HCT116 (cell line): Measurements from ENCODE around the gene BTC. TPM values are rescaled to one million over a fixed set of nuclear protein-coding genes. Genes with fewer than 3 reads are reported as not detected.

Experiments
- ATAC-seq: fragments of 200-7000 bp; cut with Tn5 transposase; 2 replicates; pipeline ENCODE4 v1.9.1; 2020; ENCODE audit warnings: mild to moderate bottlenecking, moderate library complexity
- BruUV-seq: library from RNA; stranded (reverse); fragments of 400-500 nt; replicated peaks from 2 replicates; lab custom pipeline; 2021; lab: Mats Ljungman, UMichigan
- CTCF ChIA-PET: fragments of 300-600 bp; sonication (Branson Sonifier 250); formaldehyde crosslinking; loops from one replicate; lab custom pipeline; 2021; ENCODE audit warnings: antibody characterized with exemption; lab: Charles Lee
- POLR2A ChIA-PET: fragments of 300-600, 350-600 bp; sonication (Branson Sonifier 250); formaldehyde crosslinking; loops from one replicate; lab custom pipeline; 2021; ENCODE audit warnings: antibody characterized with exemption; lab: Charles Lee
- RAD21 ChIA-PET, 2 experiments: fragments of 300-600 bp; sonication (Branson Sonifier 250); formaldehyde crosslinking; loops; one replicate each; lab custom pipeline; 2023; ENCODE audit warnings: low total read pairs in 2 of 2; ENCODE audit not compliant: uncharacterized antibody in 2 of 2, unreplicated experiment in 2 of 2, low non-redundant PET in 1 of 2; lab: Charles Lee
- DNase-seq: peaks from one replicate; pipeline ENCODE4 v3.0.0-alpha.2; 2010; ENCODE audit warnings: low read depth, low spot score
- H2AFZ ChIP-seq: fragments of 200-600 bp; shearing (Covaris generic), sonication (generic); 2 replicates; pipeline ENCODE4 v1.6.1; 2017; ENCODE audit warnings: low read depth, mixed run types, mixed read lengths, antibody characterized with exemption, low read length; ENCODE audit not compliant: poor library complexity, severe bottlenecking
- H3K27ac ChIP-seq: 2 replicates; pipeline ENCODE4 v1.5.1; 2012; ENCODE audit warnings: low read depth, low read length
- H3K27me3 ChIP-seq: fragments of 200-600 bp; sonication (generic); 2 replicates; pipeline ENCODE4 v1.6.1; 2016; ENCODE audit warnings: mixed run types, low read length, mixed read lengths; ENCODE audit not compliant: insufficient read depth
- H3K36me3 ChIP-seq, 2 experiments: fragments of 200-500 bp in 1 of 2; fragments of 200-600 bp in 1 of 2; sonication (Bioruptor generic) in 1 of 2; sonication (generic) in 1 of 2; 2 replicates each; pipeline versions ENCODE4 v1.5.1 to v1.6.1; 2014 to 2016; ENCODE audit warnings: low read length in 2 of 2, inconsistent platforms in 1 of 2, mixed read lengths in 1 of 2, mixed run types in 1 of 2; ENCODE audit not compliant: insufficient read depth in 2 of 2, control insufficient read depth in 1 of 2
- H3K4me1 ChIP-seq, 2 experiments: fragments of 200-600 bp in 1 of 2; sonication (generic) in 1 of 2; 2 replicates each; pipeline versions ENCODE4 v1.5.1 to v1.6.1; 2012 to 2017; ENCODE audit warnings: low read length in 2 of 2, inconsistent platforms in 1 of 2, mild to moderate bottlenecking in 1 of 2, mixed read lengths in 1 of 2, mixed run types in 1 of 2, moderate library complexity in 1 of 2; ENCODE audit not compliant: insufficient read depth in 2 of 2, control insufficient read depth in 1 of 2
- H3K4me2 ChIP-seq: fragments of 200-600 bp; sonication (generic); 2 replicates; pipeline ENCODE4 v1.6.1; 2017; ENCODE audit warnings: mixed run types, low read length, mixed read lengths
- H3K4me3 ChIP-seq, 2 experiments: fragments of 200-600 bp in 1 of 2; sonication (generic) in 1 of 2; replicated peaks in 1 of 2; 2 replicates each; pipeline ENCODE4 v1.5.1; 2011 to 2016; ENCODE audit warnings: low read length in 2 of 2, control low read depth in 1 of 2, low read depth in 1 of 2, mild to moderate bottlenecking in 1 of 2, mixed read lengths in 1 of 2, mixed run types in 1 of 2
- H3K79me2 ChIP-seq: fragments of 200-600 bp; sonication (generic); 2 replicates; pipeline ENCODE4 v1.6.1; 2017; ENCODE audit warnings: mild to moderate bottlenecking, mixed run types, low read length, moderate library complexity, mixed read lengths; ENCODE audit not compliant: insufficient read depth
- H3K9ac ChIP-seq: fragments of 200-600 bp; sonication (generic); 2 replicates; pipeline ENCODE4 v1.6.1; 2016; ENCODE audit warnings: low read length, mixed read lengths
- H3K9me2 ChIP-seq: fragments of 200-600 bp; sonication (generic), shearing (Covaris generic); 2 replicates; pipeline ENCODE4 v1.6.1; 2017; ENCODE audit warnings: mixed run types, mild to moderate bottlenecking, moderate library complexity; ENCODE audit not compliant: insufficient read depth
- H3K9me3 ChIP-seq, 2 experiments: fragments of 200-500 bp in 1 of 2; fragments of 200-600 bp in 1 of 2; sonication (Bioruptor generic) in 1 of 2; sonication (generic) in 1 of 2; 2 replicates each; pipeline ENCODE4 v1.6.1; 2014 to 2017; ENCODE audit warnings: low read length in 2 of 2, mixed read lengths in 2 of 2, inconsistent platforms in 1 of 2, low read depth in 1 of 2, mild to moderate bottlenecking in 1 of 2, mixed run types in 1 of 2, moderate library complexity in 1 of 2; ENCODE audit not compliant: control insufficient read depth in 1 of 2, insufficient read depth in 1 of 2
- H4K20me1 ChIP-seq: fragments of 200-600 bp; sonication (generic), shearing (Covaris generic); 2 replicates; pipeline ENCODE4 v1.6.1; 2017; ENCODE audit warnings: mixed run types, mild to moderate bottlenecking, moderate library complexity; ENCODE audit not compliant: insufficient read depth
- EGR1 ChIP-seq: IDR thresholded peaks from 2 replicates; pipeline ENCODE4 v1.6.1; 2012; ENCODE audit warnings: low read depth
- EZH2 ChIP-seq: fragments of 200-600 bp; sonication (generic); IDR thresholded peaks from 2 replicates; pipeline ENCODE4 v1.6.1; 2017; ENCODE audit warnings: antibody characterized with exemption, mixed run types
- EZH2phosphoT487 ChIP-seq: fragments of 200-600 bp; IDR thresholded peaks from 2 replicates; pipeline ENCODE4 v1.6.1; 2018; ENCODE audit warnings: antibody characterized with exemption, borderline replicate concordance
- FOSL1 ChIP-seq: IDR thresholded peaks from 2 replicates; pipeline ENCODE4 v1.6.1; 2012; ENCODE audit warnings: low read depth
- POLR2A ChIP-seq: IDR thresholded peaks from 2 replicates; pipeline ENCODE4 v1.7.0; 2011; ENCODE audit warnings: borderline replicate concordance; ENCODE audit not compliant: insufficient read depth, insufficient read length; ENCODE audit errors: extremely low read depth
- POLR2AphosphoS5 ChIP-seq: IDR thresholded peaks from 2 replicates; pipeline ENCODE4 v1.6.1; 2011; ENCODE audit warnings: mild to moderate bottlenecking, low read depth, low read length, moderate library complexity
- intact Hi-C: fragments of 100-400 bp; cut with micrococcal nuclease; formaldehyde crosslinking; loops from 2 replicates; pipeline ENCODE4 v1.10.0; 2022
- total RNA-seq: library from RNA; stranded (reverse); gene quantifications from one replicate; pipeline ENCODE4 v1.2.1, GENCODE V29; 2021; ENCODE audit not compliant: unreplicated experiment
- TF ChIP-seq, protein P1 (sequence below): IDR thresholded peaks from 2 replicates; pipeline ENCODE4 v1.6.1; 2012
- TF ChIP-seq, protein P2 (sequence below), 3 experiments: fragments of 200-600 bp in 1 of 3; sonication (generic) in 1 of 3; IDR thresholded peaks in 2 of 3; conservative IDR thresholded peaks in 1 of 3; 2 replicates each; pipeline ENCODE4 v1.5.1; 2012 to 2017; ENCODE audit warnings: low read depth in 2 of 3, low read length in 2 of 3, antibody characterized with exemption in 1 of 3, borderline replicate concordance in 1 of 3, control low read depth in 1 of 3, mild to moderate bottlenecking in 1 of 3, mixed read lengths in 1 of 3, mixed run types in 1 of 3, moderate library complexity in 1 of 3; ENCODE audit not compliant: insufficient read depth in 1 of 3
- TF ChIP-seq, protein P3 (sequence below): IDR thresholded peaks from 2 replicates; pipeline ENCODE4 v1.6.1; 2012

BTC gene
- total RNA-seq, 1 experiment from 2014 or later: 4.5 TPM

DNA sequence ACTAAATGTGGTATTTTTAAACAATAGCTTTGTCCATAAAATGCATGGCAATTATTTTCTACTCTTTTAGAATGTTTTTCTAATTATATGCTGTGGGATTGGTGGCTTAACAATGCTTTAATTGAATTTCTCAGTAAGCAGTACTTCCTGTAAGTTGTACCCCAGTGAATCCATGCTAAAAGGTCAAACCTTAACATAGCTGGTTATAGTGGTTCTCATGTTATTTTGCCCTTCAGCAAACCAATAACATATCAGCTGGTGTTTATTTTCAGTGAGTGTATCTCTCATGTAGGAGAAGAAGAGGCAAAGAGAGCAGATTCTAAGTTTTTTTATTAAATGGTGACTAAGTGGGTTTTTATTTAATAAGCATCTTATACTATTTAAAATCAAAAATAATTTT, 41.5 kb downstream of the BTC start (continued):
- TF ChIP-seq, protein P1, sequence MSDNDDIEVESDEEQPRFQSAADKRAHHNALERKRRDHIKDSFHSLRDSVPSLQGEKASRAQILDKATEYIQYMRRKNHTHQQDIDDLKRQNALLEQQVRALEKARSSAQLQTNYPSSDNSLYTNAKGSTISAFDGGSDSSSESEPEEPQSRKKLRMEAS: no peak
- no peak for TF ChIP-seq FOSL1

DNA sequence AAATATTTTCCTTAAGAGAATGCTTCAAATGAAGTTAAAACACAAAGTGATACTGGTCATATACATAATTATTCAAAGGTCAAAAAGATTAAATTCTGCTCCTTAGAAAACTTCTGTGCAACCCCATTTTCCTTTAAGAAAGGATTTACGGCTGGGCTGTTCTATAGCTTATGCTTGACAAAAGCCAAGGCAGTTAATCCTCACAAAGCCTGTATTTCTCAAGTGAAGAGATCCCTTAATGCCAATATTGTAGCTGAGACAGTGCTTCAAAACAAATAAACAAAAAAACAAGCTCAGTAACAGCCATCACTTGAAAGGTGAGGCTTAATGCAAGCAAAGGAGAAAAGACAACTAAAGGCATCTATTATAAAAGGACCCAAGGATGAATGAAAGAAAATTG, 42.5 kb downstream of the BTC start:
- H3K9me3 ChIP-seq: no peaks in the 10 kb centered on the region
- H3K9me2 ChIP-seq: no peaks in the 10 kb centered on the region
- H3K9ac ChIP-seq: no peak overlapping the region
- no peak overlapping the region for H3K4me3 ChIP-seq
- no peak for DNase-seq
- H3K79me2 ChIP-seq: no peaks in the 10 kb centered on the region
- intact Hi-C loops: no loop called here
- H3K27ac ChIP-seq: no peak overlapping the region
- no peaks in the 10 kb centered on the region for H3K27me3 ChIP-seq
- H2AFZ ChIP-seq: no peak overlapping the region
- H3K4me1 ChIP-seq: no peaks in the 10 kb centered on the region
- no peaks in the 10 kb centered on the region for H4K20me1 ChIP-seq
- H3K4me2 ChIP-seq: no peak overlapping the region
- no TSS peak for BruUV-seq
- no peak for ATAC-seq
- TF ChIP-seq, protein P2, sequence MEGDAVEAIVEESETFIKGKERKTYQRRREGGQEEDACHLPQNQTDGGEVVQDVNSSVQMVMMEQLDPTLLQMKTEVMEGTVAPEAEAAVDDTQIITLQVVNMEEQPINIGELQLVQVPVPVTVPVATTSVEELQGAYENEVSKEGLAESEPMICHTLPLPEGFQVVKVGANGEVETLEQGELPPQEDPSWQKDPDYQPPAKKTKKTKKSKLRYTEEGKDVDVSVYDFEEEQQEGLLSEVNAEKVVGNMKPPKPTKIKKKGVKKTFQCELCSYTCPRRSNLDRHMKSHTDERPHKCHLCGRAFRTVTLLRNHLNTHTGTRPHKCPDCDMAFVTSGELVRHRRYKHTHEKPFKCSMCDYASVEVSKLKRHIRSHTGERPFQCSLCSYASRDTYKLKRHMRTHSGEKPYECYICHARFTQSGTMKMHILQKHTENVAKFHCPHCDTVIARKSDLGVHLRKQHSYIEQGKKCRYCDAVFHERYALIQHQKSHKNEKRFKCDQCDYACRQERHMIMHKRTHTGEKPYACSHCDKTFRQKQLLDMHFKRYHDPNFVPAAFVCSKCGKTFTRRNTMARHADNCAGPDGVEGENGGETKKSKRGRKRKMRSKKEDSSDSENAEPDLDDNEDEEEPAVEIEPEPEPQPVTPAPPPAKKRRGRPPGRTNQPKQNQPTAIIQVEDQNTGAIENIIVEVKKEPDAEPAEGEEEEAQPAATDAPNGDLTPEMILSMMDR (IDR thresholded peaks at IDR 0.05 in 2 of 3, conservative IDR thresholded peaks at IDR 0.05 in 1 of 3; ENCODE audit: borderline replicate concordance in 1 of 3, insufficient read depth in 1 of 3, low read depth in 2 of 3, low read length in 2 of 3): no peak
- TF ChIP-seq, protein P3, sequence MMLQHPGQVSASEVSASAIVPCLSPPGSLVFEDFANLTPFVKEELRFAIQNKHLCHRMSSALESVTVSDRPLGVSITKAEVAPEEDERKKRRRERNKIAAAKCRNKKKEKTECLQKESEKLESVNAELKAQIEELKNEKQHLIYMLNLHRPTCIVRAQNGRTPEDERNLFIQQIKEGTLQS: no peak
- TF ChIP-seq POLR2A (no peak), EGR1 (no peak), FOSL1 (no peak), EZH2phosphoT487 (no peak), POLR2AphosphoS5 (no peak), EZH2 (no peak)
- H3K36me3 ChIP-seq: no peaks in the 10 kb centered on the region
- POLR2A ChIA-PET: no interaction called here
- CTCF ChIA-PET: interaction anchor here (1.0 kb wide), 1 partner anchor 42 kb away, joined by 3 read pairs; no protein-coding TSS in a partner anchor
- RAD21 ChIA-PET: no interaction called here
